Activated T-cell treated with anti-CD3 and anti-CD28 coated beads, Interleukin-2, amount 50 U/mL, for 72 hours (primary cell): ENCODE results near the gene CKLF. TPM values are rescaled to one million over a fixed set of nuclear protein-coding genes. Genes with fewer than 3 reads are reported as not detected.
"Not testable (repeated sequence)": the region's sequence is repeated elsewhere in the genome, so short reads cannot be mapped to it uniquely, and the experiment has no call there.

Experiments used
- ATAC-seq, 2 donors: fragments of 150-1000 bp; cut with Tn5 transposase; replicated peaks in 1 of 2; 2 replicates each; pipeline ENCODE4 v1.10.0; 2021; ENCODE audit warnings: moderate library complexity in 2 of 2, mild to moderate bottlenecking in 1 of 2
- DNase-seq, 2 donors: peaks; one replicate each; pipeline ENCODE4 v3.0.0; 2021 to 2022; ENCODE audit warnings: mixed read lengths in 1 of 2
- H3K27ac Mint-ChIP-seq: one replicate; pipeline ENCODE4 v1.8.0; 2022; ENCODE audit warnings: mild to moderate bottlenecking, moderate library complexity, mixed read lengths
- H3K27me3 Mint-ChIP-seq: one replicate; pipeline ENCODE4 v1.8.0; 2022; ENCODE audit warnings: low read depth, mixed read lengths
- H3K36me3 Mint-ChIP-seq, 2 donors: one replicate each; pipeline ENCODE4 v1.8.0; 2022; ENCODE audit warnings: mixed read lengths in 2 of 2, mild to moderate bottlenecking in 1 of 2; ENCODE audit not compliant: insufficient read depth in 2 of 2
- H3K4me1 Mint-ChIP-seq: one replicate; pipeline ENCODE4 v1.8.0; 2022; ENCODE audit warnings: low read depth, mixed read lengths
- H3K4me3 Mint-ChIP-seq, 2 donors: one replicate each; pipeline ENCODE4 v1.8.0; 2022; ENCODE audit warnings: mild to moderate bottlenecking in 2 of 2, mixed read lengths in 2 of 2, moderate library complexity in 2 of 2
- H3K9me3 Mint-ChIP-seq, 2 donors: one replicate each; pipeline ENCODE4 v1.8.0; 2022; ENCODE audit warnings: mixed read lengths in 2 of 2
- total RNA-seq, 2 donors: library from RNA; stranded (reverse); gene quantifications; one replicate each; pipeline ENCODE4 v1.2.3, GENCODE V29; 2022

CKLF gene
- total RNA-seq, 2 donors from 2014 or later, result 163 to 172 TPM

DNA sequence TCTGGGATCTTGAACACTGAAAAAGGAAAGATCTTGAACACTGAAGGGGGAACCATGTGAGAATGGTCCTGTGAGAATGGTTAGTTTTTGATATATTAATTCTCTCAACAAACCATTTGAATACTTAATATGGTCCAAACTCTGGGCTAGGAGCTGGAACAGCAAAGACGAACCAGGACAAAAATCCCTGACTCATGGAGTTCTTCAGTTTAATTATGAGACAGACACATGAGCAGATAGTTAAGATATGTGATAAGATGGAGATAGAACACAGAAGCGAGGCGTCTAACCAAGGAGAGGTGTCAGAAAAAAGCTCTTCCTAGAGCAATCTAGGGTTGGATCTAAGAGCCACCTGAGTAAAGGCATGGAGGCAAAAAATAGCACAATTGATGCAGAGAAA is 1.6 kb downstream of the CKLF start:
- no peak for ATAC-seq
- no peak for DNase-seq
- Mint-ChIP-seq H3K36me3 (peaks cover 18 to 43% of the 10 kb centered on the region in 2 donors), H3K27ac (peak overlapping the region; percentile 99), H3K27me3 (no peaks in the 10 kb centered on the region), H3K9me3 (no peaks in the 10 kb centered on the region), H3K4me1 (peaks cover 75% of the 10 kb centered on the region), H3K4me3 (peak overlapping the region; percentile 90 to 95)

DNA sequence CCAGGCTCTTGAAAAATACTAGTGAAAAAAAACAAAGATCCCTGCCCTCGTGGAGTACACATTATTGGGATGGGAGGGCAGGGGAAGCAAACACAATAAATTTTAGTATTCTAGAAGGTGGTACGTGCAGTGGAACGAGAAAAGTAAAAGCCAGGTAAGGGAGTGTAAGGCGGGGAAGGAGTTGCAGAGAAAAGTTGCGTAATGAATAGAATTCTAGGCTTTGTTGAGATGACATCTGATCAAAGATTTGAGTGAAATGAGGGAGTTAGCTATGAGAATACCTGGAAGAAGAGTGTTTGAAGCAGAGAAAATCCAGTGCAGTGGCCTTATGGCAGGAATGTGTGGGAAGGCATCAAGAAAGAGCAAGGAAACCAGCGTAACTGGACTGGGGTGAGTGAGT is 2.1 kb downstream of the CKLF start:
- no peak for DNase-seq
- Mint-ChIP-seq H3K4me1 (peaks cover 76% of the 10 kb centered on the region), H3K9me3 (no peaks in the 10 kb centered on the region), H3K4me3 (peak overlapping the region; percentile 90 to 95), H3K36me3 (peaks cover 18 to 43% of the 10 kb centered on the region in 2 donors), H3K27me3 (no peaks in the 10 kb centered on the region), H3K27ac (peak overlapping the region; percentile 99)
- no peak for ATAC-seq

DNA sequence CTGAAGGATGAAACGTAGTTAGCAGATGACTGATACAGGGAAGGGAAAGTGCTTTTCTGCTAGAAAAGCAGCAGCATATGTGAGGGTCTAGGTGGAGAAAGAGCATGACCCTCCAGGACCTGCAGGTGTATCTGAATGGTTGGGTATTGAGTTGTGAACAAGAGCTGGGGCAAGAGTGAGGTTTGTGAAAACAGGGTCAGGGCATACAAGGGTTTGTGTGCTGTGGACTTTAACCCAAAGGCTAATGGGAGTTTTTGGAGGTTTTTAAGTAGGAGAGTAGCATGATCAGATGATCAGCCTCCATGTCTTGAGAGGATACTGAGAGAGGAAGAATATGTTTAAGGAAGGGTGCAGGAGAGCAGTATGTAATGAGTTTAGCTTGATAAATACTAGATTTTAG is 7.7 kb downstream of the CKLF start:
- Mint-ChIP-seq H3K27ac (peak overlapping the region; percentile 7), H3K27me3 (no peaks in the 10 kb centered on the region), H3K36me3 (peaks cover 19 to 29% of the 10 kb centered on the region in 2 donors), H3K4me1 (peaks cover 79% of the 10 kb centered on the region), H3K9me3 (no peaks in the 10 kb centered on the region), H3K4me3 (no peak overlapping the region)
- DNase-seq (no peak), ATAC-seq (no peak)

DNA sequence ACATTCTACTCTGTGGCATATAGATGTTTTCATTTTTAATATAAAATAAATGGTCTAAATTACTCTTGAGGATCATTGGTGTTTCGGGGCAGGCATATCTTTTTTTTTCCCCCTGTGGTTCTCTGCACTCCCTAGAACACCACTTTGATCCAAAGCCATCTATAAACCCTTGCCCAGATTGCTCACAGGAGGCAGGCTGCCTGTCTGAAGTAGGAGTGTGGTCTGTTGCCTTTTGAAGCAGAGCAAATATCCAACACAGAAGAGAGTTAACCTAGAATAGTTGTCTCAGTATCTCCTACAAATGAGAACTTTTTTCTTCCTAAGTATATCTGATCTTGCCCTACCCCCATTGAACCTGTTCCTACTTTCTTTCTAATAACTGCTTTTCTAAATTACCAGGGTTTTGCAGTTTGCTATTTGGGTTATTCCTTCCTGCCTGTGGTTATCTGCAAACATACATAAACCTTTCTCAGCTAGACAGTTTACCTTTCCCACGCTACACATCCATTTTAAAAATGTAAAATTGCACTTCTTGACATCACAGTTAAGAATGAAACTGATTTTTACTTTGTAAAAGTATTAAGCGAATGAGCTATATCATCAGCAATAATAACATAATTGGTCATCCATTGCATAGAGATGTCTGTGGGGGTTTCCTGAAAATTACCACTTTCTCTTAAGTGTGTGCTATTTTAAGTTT is 9.2 kb downstream of the CKLF start:
- DNase-seq (no peak), ATAC-seq (no peak)
- Mint-ChIP-seq H3K4me1 (peaks cover 69% of the 10 kb centered on the region), H3K27ac (peak overlapping the region; percentile 66), H3K9me3 (no peaks in the 10 kb centered on the region), H3K27me3 (no peaks in the 10 kb centered on the region), H3K4me3 (peak overlapping the region in 1 of 2 donors; percentile 18), H3K36me3 (peaks cover 14 to 32% of the 10 kb centered on the region in 2 donors)

DNA sequence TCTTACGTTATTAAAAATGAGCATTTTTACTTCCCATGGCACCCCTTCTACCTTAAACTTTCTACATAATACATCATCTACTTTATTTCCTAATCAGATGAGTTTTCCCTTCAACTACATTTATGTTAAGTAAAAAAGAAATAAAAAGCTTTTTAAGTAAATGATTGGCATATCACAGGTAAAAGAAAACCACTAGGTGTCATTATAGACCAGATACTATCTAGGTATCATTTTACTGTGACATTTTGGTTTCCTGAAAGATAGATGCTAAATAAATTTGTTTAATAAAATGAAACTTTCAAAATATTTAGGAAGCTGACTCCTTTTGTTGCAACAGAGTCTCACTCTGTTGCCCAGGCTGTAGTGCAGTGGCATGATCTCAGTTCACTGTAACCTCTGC is 10.0 kb downstream of the CKLF start:
- Mint-ChIP-seq H3K27me3 (no peaks in the 10 kb centered on the region), H3K36me3 (peaks cover 17 to 35% of the 10 kb centered on the region in 2 donors), H3K4me1 (peaks cover 70% of the 10 kb centered on the region), H3K27ac (peak overlapping the region; percentile 39), H3K4me3 (peak overlapping the region; percentile 22 to 27), H3K9me3 (no peaks in the 10 kb centered on the region)
- no peak for DNase-seq
- ATAC-seq, result no peak

DNA sequence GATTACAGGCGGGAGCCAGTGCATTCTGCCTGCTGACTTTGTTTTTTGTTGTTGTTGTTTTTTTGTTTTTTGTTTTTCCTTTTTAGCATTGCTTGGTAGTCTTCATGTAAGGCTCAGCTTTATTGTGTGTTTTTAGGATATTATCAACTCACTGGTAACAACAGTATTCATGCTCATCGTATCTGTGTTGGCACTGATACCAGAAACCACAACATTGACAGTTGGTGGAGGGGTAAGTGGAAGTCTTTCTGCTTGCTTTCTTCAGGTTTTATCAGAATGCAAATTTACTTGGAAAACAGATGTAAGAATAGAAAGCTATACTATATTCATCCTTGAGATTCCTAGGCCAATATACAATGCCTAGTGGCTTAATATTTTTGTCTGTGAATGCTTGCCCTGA is 10.6 kb downstream of the CKLF start:
- Mint-ChIP-seq H3K27ac (peak overlapping the region; percentile 55), H3K36me3 (peaks cover 15 to 38% of the 10 kb centered on the region in 2 donors), H3K27me3 (no peaks in the 10 kb centered on the region), H3K4me1 (peaks cover 72% of the 10 kb centered on the region), H3K4me3 (peak overlapping the region; percentile 22 to 50), H3K9me3 (no peaks in the 10 kb centered on the region)
- DNase-seq (no peak), ATAC-seq (no peak)

DNA sequence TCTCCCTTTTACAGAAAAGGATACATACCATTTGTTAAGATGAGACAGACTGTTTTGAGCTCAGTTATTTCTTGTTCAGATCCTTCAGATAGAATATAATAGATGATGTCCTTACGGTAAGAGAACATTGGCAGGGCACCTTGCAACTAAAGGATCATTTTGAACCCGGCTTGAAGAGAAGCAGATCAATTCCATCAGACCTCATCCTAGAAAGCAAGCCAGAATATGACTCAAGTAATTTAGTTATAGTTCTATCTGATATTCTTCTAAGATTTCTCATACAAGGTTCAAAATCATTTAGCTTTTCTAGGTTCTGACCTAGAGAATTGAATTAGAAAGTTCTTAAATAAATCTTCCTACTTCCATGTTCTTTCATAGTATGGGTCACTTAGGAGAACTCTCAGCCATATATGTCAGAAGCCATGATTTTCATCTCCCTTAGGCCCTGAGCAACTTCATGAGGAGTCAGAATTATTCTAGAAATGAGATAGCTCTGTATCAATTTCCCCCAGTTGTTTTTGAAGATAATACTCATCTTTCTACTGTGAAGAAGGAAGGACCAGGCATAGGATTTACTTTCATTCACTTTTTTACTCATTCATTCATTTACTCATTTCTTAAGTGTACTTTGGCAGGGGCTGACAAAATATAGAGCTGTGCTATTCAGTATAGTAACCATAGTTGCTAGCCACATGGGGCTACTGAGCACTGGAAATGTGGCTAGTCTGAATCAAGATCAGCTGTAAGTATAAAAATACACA is 11.4 kb downstream of the CKLF start:
- peak in 1 of 2 donors; percentile 41 for DNase-seq
- Mint-ChIP-seq H3K27ac (peak overlapping the region; percentile 85), H3K4me1 (peaks cover 74% of the 10 kb centered on the region), H3K4me3 (peak overlapping the region; percentile 36 to 50), H3K27me3 (no peaks in the 10 kb centered on the region), H3K36me3 (peaks cover 15 to 31% of the 10 kb centered on the region in 2 donors), H3K9me3 (no peaks in the 10 kb centered on the region)
- peak; percentile 94 to 95 for ATAC-seq

DNA sequence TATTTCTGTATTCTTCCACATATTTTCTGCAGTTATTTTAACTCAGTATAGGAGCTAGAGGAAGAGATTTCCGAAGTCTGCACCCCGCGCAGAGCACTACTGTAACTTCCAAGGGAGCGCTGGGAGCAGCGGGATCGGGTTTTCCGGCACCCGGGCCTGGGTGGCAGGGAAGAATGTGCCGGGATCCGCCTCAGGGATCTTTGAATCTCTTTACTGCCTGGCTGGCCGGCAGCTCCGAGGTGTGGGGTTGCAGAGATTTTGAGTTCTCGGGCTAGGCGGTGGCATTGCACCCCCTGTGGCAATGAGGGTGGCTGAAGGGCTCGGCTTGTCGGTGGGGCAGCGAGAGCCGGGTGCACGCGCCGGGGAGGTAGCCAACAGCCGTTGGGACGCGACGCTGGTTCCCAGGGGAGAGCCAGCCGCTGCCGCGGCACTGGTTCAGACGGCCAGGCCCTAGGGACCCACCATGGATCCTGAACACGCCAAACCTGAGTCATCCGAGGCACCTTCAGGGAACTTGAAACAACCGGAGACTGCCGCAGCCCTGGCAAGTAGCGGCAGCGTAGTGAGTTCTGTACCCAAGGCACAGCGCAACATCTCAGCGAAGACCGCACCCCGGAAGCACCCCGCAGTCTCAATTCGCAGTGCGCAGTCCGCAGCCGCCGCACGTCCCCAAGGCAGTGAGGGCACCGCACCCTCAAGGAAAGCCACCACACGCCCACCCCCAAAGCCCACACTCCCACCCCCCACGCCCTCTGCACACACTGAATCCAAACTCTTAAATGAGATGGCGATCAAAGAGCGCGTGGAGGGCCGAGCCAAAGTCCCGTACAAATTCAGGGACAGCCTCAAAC is 13.9 kb downstream of the CKLF start, which contains the start of gene CMTM1:
CMTM1 (plus strand) TSS at position 389 of the 851 bp plus-strand sequence; CDS start at position 464, 75 bp downstream.
- no peak within 1 kb of the TSS for H3K4me3 Mint-ChIP-seq
- peaks cover 57% of the 10 kb centered on the region for H3K4me1 Mint-ChIP-seq
- ATAC-seq, result no peak
- DNase-seq, result no peak
- H3K27ac Mint-ChIP-seq, result peak within 1 kb of the TSS; percentile 82
- H3K27me3 Mint-ChIP-seq, result no peaks in the 10 kb centered on the region
- no peaks in the 10 kb centered on the region for H3K9me3 Mint-ChIP-seq
- peaks cover 11 to 24% of the 10 kb centered on the region in 2 donors for H3K36me3 Mint-ChIP-seq

DNA sequence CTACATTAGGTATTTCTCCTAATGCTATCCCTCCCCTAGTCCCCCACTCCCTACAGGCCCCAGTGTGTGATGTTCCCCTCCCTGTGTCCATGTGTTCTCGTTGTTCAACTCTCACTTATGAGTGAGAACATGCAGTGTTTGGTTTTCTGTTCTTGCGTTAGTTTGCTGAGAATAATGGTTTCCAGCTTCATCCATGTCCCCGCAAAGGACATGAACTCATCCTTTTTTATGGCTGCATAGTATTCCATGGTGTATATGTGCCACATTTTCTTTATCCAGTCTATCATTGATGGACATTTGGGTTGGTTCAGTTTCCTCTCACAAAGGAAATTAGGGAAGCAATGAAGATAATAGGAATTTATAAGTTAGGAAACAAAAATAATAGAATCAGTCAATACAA is 14.9 kb downstream of the CKLF start:
- H3K4me3 Mint-ChIP-seq, H3K27me3 Mint-ChIP-seq, ATAC-seq, H3K9me3 Mint-ChIP-seq, DNase-seq: not testable (repeated sequence)
- peak overlapping the region; percentile 82 for H3K27ac Mint-ChIP-seq
- peaks cover 49% of the 10 kb centered on the region for H3K4me1 Mint-ChIP-seq
- H3K36me3 Mint-ChIP-seq, result peaks cover 8 to 20% of the 10 kb centered on the region in 2 donors

DNA sequence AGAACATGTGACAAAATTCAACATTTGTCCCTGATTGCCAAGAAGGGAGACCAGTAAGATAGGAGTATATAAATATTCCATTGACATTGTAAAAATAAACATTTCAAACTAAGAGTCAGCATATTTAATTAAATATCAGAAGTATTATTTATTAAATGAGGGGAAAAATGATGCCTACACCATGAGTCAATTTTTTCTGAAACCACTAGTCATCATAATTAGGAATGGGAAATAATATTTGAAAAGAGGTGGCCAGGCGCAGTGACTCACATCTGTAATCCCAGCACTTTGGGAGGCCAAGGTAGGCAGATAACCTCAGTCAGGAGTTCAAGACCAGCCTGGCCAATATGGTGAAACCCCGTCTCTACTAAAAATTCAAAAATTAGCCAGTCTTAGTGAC is 16.0 kb downstream of the CKLF start:
- H3K9me3 Mint-ChIP-seq, result no peaks in the 10 kb centered on the region
- H3K27ac Mint-ChIP-seq, result no peak overlapping the region
- peaks cover 6 to 19% of the 10 kb centered on the region in 2 donors for H3K36me3 Mint-ChIP-seq
- H3K4me1 Mint-ChIP-seq, result peaks cover 39% of the 10 kb centered on the region
- no peak overlapping the region for H3K4me3 Mint-ChIP-seq
- DNase-seq, result no peak
- ATAC-seq, result no peak
- no peaks in the 10 kb centered on the region for H3K27me3 Mint-ChIP-seq

DNA sequence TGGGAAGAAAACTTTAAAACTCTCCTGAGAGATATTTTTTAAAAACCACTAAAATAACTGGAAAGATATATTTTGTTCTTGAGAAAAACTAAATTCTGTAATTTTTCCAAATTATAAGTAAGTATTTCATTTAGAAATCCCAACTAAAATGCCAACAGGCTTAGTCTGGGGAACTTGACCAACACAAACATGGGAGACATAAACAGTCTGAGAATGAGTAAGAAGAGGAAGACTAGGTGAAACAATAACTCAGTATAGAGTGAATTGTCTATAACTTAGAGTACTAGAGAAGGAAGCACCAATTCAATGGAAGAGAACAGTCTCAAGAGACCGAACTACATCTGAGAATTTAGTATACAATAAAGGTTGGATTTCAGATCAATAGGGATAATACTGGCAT is 16.8 kb downstream of the CKLF start:
- H3K36me3 Mint-ChIP-seq, result peaks cover 6 to 19% of the 10 kb centered on the region in 2 donors
- no peak for DNase-seq
- H3K4me3 Mint-ChIP-seq, result no peak overlapping the region
- peaks cover 31% of the 10 kb centered on the region for H3K4me1 Mint-ChIP-seq
- H3K27me3 Mint-ChIP-seq, result no peaks in the 10 kb centered on the region
- ATAC-seq, result no peak
- H3K27ac Mint-ChIP-seq, result peak overlapping the region; percentile 24
- no peaks in the 10 kb centered on the region for H3K9me3 Mint-ChIP-seq

DNA sequence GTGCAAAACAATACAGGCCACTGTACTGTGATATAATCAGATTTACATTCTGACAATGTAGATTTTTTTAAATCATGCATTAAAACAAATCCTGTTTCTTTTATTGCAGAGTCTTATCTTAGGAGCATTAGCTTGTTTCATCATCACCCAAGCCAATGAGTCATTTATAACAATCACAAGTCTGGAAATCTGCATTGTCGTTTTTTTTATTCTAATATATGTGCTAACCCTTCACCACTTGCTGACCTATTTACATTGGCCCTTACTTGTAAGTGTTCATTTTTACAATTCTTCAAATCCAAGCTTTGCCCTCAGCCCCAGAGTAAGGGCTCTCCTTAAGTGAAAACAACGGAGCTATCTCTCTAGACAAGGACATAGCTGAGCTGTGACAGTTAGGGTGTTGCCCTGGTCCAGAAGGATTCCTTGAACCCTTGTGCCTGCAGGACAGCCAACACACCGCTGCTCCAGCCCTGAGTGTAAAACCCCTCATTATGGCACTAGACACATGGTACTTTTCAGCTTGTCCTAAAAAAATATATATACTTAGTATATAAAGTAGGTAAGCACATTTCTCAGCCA is 17.5 kb downstream of the CKLF start:
- no peak overlapping the region for H3K4me3 Mint-ChIP-seq
- DNase-seq (no peak), ATAC-seq (no peak)
- H3K9me3 Mint-ChIP-seq, result no peaks in the 10 kb centered on the region
- no peaks in the 10 kb centered on the region for H3K27me3 Mint-ChIP-seq
- peaks cover 24% of the 10 kb centered on the region for H3K4me1 Mint-ChIP-seq
- no peak overlapping the region for H3K27ac Mint-ChIP-seq
- H3K36me3 Mint-ChIP-seq, result peaks cover 4 to 19% of the 10 kb centered on the region in 2 donors
